ENCODE results near the gene TPM1.

TPM1 gene

GRCh38 chr15:63027646-63028045, 14.9 kb upstream of the TPM1 start:
- H3K27ac ChIP-seq (ENCODE audit: insufficient read depth, low read depth, low read length, poor library complexity, severe bottlenecking) = no peak overlapping the region
- no peaks in the 10 kb centered on the region for H3K9me3 ChIP-seq (ENCODE audit: control insufficient read depth, low read length)
- no peaks in the 10 kb centered on the region for H3K36me3 ChIP-seq (ENCODE audit: control insufficient read depth, insufficient read depth, low read length)
- no peaks in the 10 kb centered on the region for H3K4me1 ChIP-seq (ENCODE audit: control insufficient read depth, insufficient read depth, low read length)
- H3K27me3 ChIP-seq (ENCODE audit: control insufficient read depth, insufficient read depth, low read length, poor library complexity, severe bottlenecking) = no peaks in the 10 kb centered on the region
- no peak overlapping the region for H3K4me3 ChIP-seq (ENCODE audit: insufficient read depth, low read depth, low read length)
- WGBS, 2 experiments = 98 to 100% methylated on average over 2 of the region's 2 CpGs

GRCh38 chr15:63028442-63029110, 14.0 kb upstream of the TPM1 start:
- H3K4me3 ChIP-seq (ENCODE audit: insufficient read depth, low read depth, low read length) = no peak overlapping the region
- no peak overlapping the region for H3K27ac ChIP-seq (ENCODE audit: insufficient read depth, low read depth, low read length, poor library complexity, severe bottlenecking)
- H3K4me1 ChIP-seq (ENCODE audit: control insufficient read depth, insufficient read depth, low read length) = no peaks in the 10 kb centered on the region
- H3K36me3 ChIP-seq (ENCODE audit: control insufficient read depth, insufficient read depth, low read length) = no peaks in the 10 kb centered on the region
- H3K27me3 ChIP-seq (ENCODE audit: control insufficient read depth, insufficient read depth, low read length, poor library complexity, severe bottlenecking) = no peaks in the 10 kb centered on the region
- 60 to 71% methylated on average over 5 of the region's 5 CpGs for WGBS, 2 experiments
- no peaks in the 10 kb centered on the region for H3K9me3 ChIP-seq (ENCODE audit: control insufficient read depth, low read length)

- no peaks in the 10 kb centered on the region for H3K4me1 ChIP-seq (ENCODE audit: control insufficient read depth, insufficient read depth, low read length)
- no peak overlapping the region for H3K27ac ChIP-seq (ENCODE audit: insufficient read depth, low read depth, low read length, poor library complexity, severe bottlenecking)
- H3K4me3 ChIP-seq (ENCODE audit: insufficient read depth, low read depth, low read length) = no peak overlapping the region
- 79 to 86% methylated on average over 5 of the region's 5 CpGs for WGBS, 2 experiments
- no peaks in the 10 kb centered on the region for H3K9me3 ChIP-seq (ENCODE audit: control insufficient read depth, low read length)
- H3K36me3 ChIP-seq (ENCODE audit: control insufficient read depth, insufficient read depth, low read length) = no peaks in the 10 kb centered on the region
- no peaks in the 10 kb centered on the region for H3K27me3 ChIP-seq (ENCODE audit: control insufficient read depth, insufficient read depth, low read length, poor library complexity, severe bottlenecking)
Measured at GRCh38 chr15:63029676-63030075, 12.9 kb upstream of the TPM1 start.

- no peaks in the 10 kb centered on the region for H3K4me1 ChIP-seq (ENCODE audit: control insufficient read depth, insufficient read depth, low read length)
- no peak overlapping the region for H3K27ac ChIP-seq (ENCODE audit: insufficient read depth, low read depth, low read length, poor library complexity, severe bottlenecking)
- H3K4me3 ChIP-seq (ENCODE audit: insufficient read depth, low read depth, low read length) = no peak overlapping the region
- no peaks in the 10 kb centered on the region for H3K9me3 ChIP-seq (ENCODE audit: control insufficient read depth, low read length)
- WGBS, 2 experiments = 86 to 87% methylated on average over 6 of the region's 6 CpGs
- H3K36me3 ChIP-seq (ENCODE audit: control insufficient read depth, insufficient read depth, low read length) = no peaks in the 10 kb centered on the region
- H3K27me3 ChIP-seq (ENCODE audit: control insufficient read depth, insufficient read depth, low read length, poor library complexity, severe bottlenecking) = no peaks in the 10 kb centered on the region
Measured at GRCh38 chr15:63030101-63030551, 12.4 kb upstream of the TPM1 start.

GRCh38 chr15:63034578-63034977, 8.0 kb upstream of the TPM1 start:
- Histone ChIP-seq H3K4me3 (ENCODE audit: insufficient read depth, low read depth, low read length) (no peak overlapping the region), H3K4me1 (ENCODE audit: control insufficient read depth, insufficient read depth, low read length) (peaks cover 11% of the 10 kb centered on the region), H3K27me3 (ENCODE audit: control insufficient read depth, insufficient read depth, low read length, poor library complexity, severe bottlenecking) (no peaks in the 10 kb centered on the region), H3K27ac (ENCODE audit: insufficient read depth, low read depth, low read length, poor library complexity, severe bottlenecking) (no peak overlapping the region), H3K9me3 (ENCODE audit: control insufficient read depth, low read length) (no peaks in the 10 kb centered on the region), H3K36me3 (ENCODE audit: control insufficient read depth, insufficient read depth, low read length) (no peaks in the 10 kb centered on the region)
- WGBS, 2 experiments = 92 to 97% methylated on average over 2 of the region's 2 CpGs

GRCh38 chr15:63035253-63035652, 7.3 kb upstream of the TPM1 start:
- Histone ChIP-seq H3K27ac (ENCODE audit: insufficient read depth, low read depth, low read length, poor library complexity, severe bottlenecking) (no peak overlapping the region), H3K4me3 (ENCODE audit: insufficient read depth, low read depth, low read length) (no peak overlapping the region), H3K36me3 (ENCODE audit: control insufficient read depth, insufficient read depth, low read length) (no peaks in the 10 kb centered on the region), H3K27me3 (ENCODE audit: control insufficient read depth, insufficient read depth, low read length, poor library complexity, severe bottlenecking) (no peaks in the 10 kb centered on the region), H3K4me1 (ENCODE audit: control insufficient read depth, insufficient read depth, low read length) (peaks cover 11% of the 10 kb centered on the region), H3K9me3 (ENCODE audit: control insufficient read depth, low read length) (no peaks in the 10 kb centered on the region)
- 89 to 90% methylated on average over 4 of the region's 4 CpGs for WGBS, 2 experiments

GRCh38 chr15:63035977-63036376, 6.6 kb upstream of the TPM1 start:
- no peaks in the 10 kb centered on the region for H3K36me3 ChIP-seq (ENCODE audit: control insufficient read depth, insufficient read depth, low read length)
- H3K9me3 ChIP-seq (ENCODE audit: control insufficient read depth, low read length) = no peaks in the 10 kb centered on the region
- H3K4me3 ChIP-seq (ENCODE audit: insufficient read depth, low read depth, low read length) = no peak overlapping the region
- 62 to 63% methylated on average over 4 of the region's 4 CpGs for WGBS, 2 experiments
- H3K4me1 ChIP-seq (ENCODE audit: control insufficient read depth, insufficient read depth, low read length) = peaks cover 16% of the 10 kb centered on the region
- H3K27me3 ChIP-seq (ENCODE audit: control insufficient read depth, insufficient read depth, low read length, poor library complexity, severe bottlenecking) = peaks cover under 1% of the 10 kb centered on the region
- H3K27ac ChIP-seq (ENCODE audit: insufficient read depth, low read depth, low read length, poor library complexity, severe bottlenecking) = no peak overlapping the region

- Histone ChIP-seq H3K4me1 (ENCODE audit: control insufficient read depth, insufficient read depth, low read length) (peaks cover 22% of the 10 kb centered on the region), H3K27me3 (ENCODE audit: control insufficient read depth, insufficient read depth, low read length, poor library complexity, severe bottlenecking) (peaks cover 4% of the 10 kb centered on the region), H3K36me3 (ENCODE audit: control insufficient read depth, insufficient read depth, low read length) (no peaks in the 10 kb centered on the region), H3K27ac (ENCODE audit: insufficient read depth, low read depth, low read length, poor library complexity, severe bottlenecking) (no peak overlapping the region), H3K9me3 (ENCODE audit: control insufficient read depth, low read length) (no peaks in the 10 kb centered on the region), H3K4me3 (ENCODE audit: insufficient read depth, low read depth, low read length) (no peak overlapping the region)
- WGBS, 2 experiments = 77 to 82% methylated on average over 9 to 10 of the region's 10 CpGs
Measured at GRCh38 chr15:63037976-63038720, 4.4 kb upstream of the TPM1 start.

GRCh38 chr15:63038926-63039673, 3.4 kb upstream of the TPM1 start:
- no peaks in the 10 kb centered on the region for H3K9me3 ChIP-seq (ENCODE audit: control insufficient read depth, low read length)
- H3K27ac ChIP-seq (ENCODE audit: insufficient read depth, low read depth, low read length, poor library complexity, severe bottlenecking) = no peak overlapping the region

GRCh38 chr15:63039811-63040210, 2.7 kb upstream of the TPM1 start:
- no peaks in the 10 kb centered on the region for H3K9me3 ChIP-seq (ENCODE audit: control insufficient read depth, low read length)
- H3K36me3 ChIP-seq (ENCODE audit: control insufficient read depth, insufficient read depth, low read length) = no peaks in the 10 kb centered on the region
- peaks cover 22% of the 10 kb centered on the region for H3K4me1 ChIP-seq (ENCODE audit: control insufficient read depth, insufficient read depth, low read length)
- H3K27ac ChIP-seq (ENCODE audit: insufficient read depth, low read depth, low read length, poor library complexity, severe bottlenecking) = no peak overlapping the region
- H3K27me3 ChIP-seq (ENCODE audit: control insufficient read depth, insufficient read depth, low read length, poor library complexity, severe bottlenecking) = peaks cover 4% of the 10 kb centered on the region
- no peak overlapping the region for H3K4me3 ChIP-seq (ENCODE audit: insufficient read depth, low read depth, low read length)
- 91% methylated on average over 4 of the region's 4 CpGs for WGBS, 2 experiments

More at GRCh38 chr15:63038926-63039673, 3.4 kb upstream of the TPM1 start:
- H3K36me3 ChIP-seq (ENCODE audit: control insufficient read depth, insufficient read depth, low read length) = no peaks in the 10 kb centered on the region
- peaks cover 4% of the 10 kb centered on the region for H3K27me3 ChIP-seq (ENCODE audit: control insufficient read depth, insufficient read depth, low read length, poor library complexity, severe bottlenecking)
- no peak overlapping the region for H3K4me3 ChIP-seq (ENCODE audit: insufficient read depth, low read depth, low read length)
- WGBS, 2 experiments = 91 to 95% methylated on average over 5 of the region's 5 CpGs
- H3K4me1 ChIP-seq (ENCODE audit: control insufficient read depth, insufficient read depth, low read length) = peaks cover 22% of the 10 kb centered on the region

Data from ectodermal cell (in vitro differentiated cells).